Skin of body (tissue), 2 donors: ENCODE data around the gene PSMB7. TPM values are rescaled to one million over a fixed set of nuclear protein-coding genes. Genes with fewer than 3 reads are reported as not detected.

Experiments used
- DNase-seq: peaks from one replicate; lab custom pipeline; 2025; lab: John Stamatoyannopoulos, UW
- total RNA-seq: library from RNA; depleted of rRNA; stranded (reverse); fragments of >200 nt; gene quantifications from one replicate; pipeline ENCODE4 v1.2.3, GENCODE V29; 2014

The PSMB7 gene
- total RNA-seq, 1 donor from 2014 or later: 153 TPM

- DNase-seq: no peak
Observed at GRCh38 chr9:124346347-124347163, 68.7 kb downstream of the PSMB7 start.

- no peak for DNase-seq
Observed at GRCh38 chr9:124345751-124346281, 69.4 kb downstream of the PSMB7 start.

- no peak for DNase-seq
Observed at GRCh38 chr9:124345063-124345462, 70.2 kb downstream of the PSMB7 start.

DNA sequence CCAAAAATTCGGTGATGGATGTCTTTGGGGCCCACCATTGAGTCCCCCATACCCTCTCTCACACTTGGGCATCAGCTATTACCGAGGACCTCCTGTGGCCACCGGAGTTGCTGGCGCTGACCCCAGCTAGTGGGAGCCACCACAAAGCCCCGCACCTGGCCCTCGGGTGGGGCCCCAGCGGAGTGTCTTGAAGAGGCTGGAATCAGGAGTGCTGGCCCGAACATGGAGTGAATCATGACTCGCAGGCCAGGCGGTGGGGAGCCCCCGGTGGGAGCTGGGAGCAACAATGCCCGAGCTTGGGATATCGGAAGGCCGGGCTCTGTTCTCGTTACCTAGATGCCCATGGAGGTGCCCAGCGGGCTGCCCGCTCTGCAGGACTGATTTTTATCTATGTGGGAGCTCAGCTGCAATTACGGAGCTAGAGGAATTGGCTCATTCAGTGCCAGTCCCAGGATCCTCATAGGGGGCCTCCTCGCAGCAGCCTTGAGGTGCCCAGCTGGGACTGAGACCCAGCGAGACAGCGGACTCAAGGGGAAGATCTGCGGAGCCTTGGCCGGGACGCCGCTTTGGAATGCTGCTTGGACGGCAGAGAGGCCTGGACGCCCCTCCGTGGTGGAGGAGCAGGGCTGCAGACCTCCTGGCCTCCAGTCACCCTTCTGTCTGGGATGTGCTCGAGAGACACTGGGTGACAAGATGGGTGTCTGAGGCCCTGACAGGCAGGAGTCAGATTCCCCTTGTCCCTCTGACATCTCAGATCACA is 70.8 kb downstream of the PSMB7 start:
- no peak for DNase-seq

GRCh38 chr9:124343533-124344290 is 71.5 kb downstream of the PSMB7 start:
- DNase-seq: no peak

- peak; percentile 60 for DNase-seq
Observed at GRCh38 chr9:124342776-124343485, 72.3 kb downstream of the PSMB7 start.

- DNase-seq: no peak
Observed at GRCh38 chr9:124342402-124342775, 72.9 kb downstream of the PSMB7 start.

DNA sequence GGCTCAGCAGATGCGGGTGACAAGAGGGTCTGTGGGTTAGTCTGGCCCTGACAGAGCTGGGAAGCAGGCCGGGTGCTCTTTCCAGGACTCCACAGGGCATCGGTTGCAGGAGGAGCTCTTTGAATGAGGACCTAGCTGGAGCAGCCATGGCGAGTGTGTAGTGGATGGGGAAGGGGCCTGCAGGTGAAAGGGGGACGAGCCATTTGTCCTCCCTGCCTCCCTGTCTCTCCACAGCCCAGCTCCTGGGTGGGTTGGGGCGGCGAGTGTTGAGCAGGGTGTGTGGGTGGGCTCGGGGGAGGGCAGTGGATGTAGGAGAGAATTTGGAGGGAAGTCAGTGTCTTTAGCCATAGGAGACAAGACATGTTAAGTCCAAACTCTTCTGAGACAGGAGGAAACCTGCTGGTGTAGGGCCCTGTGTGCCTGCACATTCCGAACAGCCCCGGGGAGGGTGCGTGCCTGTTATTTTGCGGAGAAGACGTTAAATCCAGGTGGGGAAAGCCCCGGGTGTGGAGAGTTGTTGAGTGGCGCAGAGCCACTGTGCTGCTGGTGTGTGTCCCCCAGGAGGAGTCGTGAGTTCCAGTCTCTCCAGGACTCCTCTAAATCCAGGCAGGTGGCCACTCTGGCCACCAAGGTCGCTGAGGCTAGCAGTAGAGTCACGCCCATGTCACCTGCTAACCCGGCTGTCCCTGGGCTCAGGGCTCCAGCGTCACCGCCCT is 73.6 kb downstream of the PSMB7 start:
- DNase-seq: no peak

DNA sequence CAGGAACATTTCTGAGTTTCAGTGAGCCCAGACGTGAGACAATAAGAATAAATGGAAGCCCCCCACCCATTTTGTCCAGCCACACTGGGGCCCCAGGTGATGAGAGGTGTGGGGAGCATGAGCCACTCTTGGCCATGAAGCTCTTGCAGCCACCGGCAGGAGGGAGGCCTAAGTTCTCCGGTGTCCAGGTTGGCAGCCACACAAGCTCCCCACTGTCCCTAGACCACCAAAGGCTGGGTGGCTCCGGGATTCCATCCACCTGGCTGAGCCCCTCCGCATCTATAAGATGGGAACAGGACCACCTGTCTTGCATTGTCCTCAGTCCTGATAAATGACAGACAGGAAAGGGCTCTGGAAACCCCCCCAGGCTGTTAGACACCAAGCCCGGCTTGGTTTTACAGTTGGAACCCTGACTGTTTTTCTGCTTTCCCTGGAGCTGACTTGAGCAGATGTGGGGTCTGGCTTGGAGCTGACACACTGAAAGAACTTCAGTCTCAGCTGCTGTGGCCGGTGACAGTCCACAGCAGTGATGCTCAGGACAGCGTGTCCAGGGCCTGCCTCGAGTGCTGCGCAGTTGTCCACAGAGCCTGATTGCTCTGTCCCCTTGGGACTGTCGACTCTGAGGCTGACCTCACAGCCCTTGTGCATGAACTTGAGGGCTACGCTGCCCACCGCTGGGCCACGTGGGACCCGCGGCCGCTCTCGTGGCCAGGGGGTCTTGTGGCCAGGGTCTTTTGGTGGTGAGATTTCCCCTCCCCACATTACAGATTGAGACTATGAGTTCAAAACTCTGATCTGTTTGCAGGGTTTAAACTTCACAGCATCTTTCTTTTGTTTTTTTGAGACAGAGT is 74.8 kb downstream of the PSMB7 start:
- DNase-seq: no peak

DNA sequence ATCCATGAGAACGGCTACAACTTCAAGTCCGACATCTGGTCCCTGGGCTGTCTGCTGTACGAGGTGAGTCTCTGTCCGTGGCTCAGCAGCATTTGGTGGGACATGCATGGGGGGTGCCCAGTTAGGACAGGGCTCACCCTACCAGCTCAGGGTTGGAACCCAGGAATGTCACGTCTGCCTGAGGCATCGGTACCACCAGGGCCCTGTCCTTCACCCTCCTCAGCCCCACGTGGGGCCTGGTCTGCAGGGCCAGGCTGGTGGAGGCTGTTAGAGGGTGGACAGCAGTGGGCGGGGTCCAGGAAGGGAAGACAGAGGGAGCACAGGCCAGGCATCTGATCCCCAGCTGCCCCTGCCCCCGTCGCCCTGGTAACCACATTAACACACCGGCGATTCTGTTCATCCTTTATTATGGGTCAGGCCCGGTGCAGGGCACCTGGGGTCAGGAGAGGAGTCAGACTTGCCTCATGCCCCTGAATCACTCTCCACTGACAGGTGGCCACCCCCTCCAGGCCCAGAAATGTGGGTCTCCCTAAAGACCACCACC is 75.6 kb downstream of the PSMB7 start:
- no peak for DNase-seq

GRCh38 chr9:124337562-124337961 is 77.7 kb downstream of the PSMB7 start:
- DNase-seq: no peak

- DNase-seq: no peak
Observed at GRCh38 chr9:124335320-124335707, 79.9 kb downstream of the PSMB7 start.

DNA sequence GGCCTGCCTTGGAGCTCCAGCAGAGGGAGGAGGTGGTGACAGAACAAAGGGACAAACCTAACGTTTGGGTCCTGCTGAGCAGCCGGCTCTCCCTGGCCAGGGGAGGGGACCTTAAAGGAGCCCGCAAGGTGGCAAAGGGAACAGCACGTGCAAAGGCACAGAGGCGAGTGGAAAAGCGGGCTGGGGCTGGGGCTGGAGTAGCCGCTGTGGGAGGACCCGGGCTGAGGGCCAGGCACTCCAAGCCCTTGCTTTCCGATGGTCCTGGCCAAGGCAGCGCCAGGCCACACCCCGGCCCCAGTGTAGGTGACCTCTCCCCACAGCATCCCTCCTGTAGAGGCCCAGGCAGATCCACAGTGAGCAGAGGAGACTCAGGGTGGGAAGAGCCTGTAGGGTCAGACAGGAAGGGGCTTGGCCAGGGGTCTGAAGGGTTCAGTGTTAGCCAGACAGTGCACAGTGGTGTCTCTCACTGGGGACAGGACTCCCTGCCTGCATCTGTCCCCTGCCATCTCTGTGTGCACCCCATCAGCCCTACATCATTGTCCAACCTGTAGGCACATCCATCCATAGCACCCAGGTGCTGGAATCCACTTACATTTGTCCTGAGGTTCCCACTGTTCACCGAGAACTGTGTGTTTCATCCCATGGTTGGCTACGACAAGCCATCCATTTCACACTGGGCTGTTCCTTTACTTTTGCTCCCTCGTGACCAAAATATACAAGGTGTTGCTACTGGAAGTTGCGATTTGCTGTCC is 80.5 kb downstream of the PSMB7 start:
- DNase-seq: no peak

GRCh38 chr9:124333203-124333579 is 82.1 kb downstream of the PSMB7 start:
- DNase-seq: no peak

DNA sequence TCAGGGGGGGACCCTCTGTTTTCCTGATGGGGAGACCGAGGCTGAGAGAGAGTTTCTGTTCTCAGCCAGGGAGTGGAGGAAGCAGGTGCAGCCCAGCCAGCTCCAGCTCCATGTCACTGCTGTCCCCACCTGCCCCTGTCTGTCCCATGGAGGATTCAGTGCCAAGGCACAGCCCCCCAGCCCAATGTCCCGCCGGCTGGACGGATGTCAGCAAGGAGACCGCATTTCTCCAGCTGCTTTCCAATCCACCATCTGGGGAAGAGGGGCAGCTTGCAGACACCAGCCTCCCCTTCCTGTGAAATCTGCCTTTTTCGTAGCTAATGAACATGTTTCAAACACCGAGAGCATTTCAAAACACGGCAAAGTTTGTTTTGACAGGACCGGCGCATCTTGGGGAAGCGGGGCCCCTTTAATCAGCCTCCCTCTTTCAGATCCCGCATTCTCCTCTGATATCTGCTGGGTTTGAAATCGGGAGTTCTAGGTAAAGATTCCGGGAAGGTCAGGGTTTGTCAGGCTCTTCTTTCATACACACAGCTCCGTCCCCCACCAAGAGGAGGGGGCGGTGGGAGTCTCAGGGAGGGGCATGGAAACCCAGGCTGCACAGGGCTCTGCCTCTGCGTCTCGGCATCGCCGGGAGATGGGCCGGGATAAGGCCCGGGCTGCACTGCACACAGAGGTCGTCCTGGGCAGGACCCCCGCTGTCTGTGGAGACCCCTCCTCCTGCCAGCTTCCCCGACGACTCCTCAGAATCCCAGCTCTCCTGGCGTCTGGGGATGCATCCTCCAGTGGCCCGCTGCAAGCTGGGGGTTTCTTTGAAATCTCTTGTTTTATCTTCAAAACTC is 82.7 kb downstream of the PSMB7 start:
- no peak for DNase-seq

DNA sequence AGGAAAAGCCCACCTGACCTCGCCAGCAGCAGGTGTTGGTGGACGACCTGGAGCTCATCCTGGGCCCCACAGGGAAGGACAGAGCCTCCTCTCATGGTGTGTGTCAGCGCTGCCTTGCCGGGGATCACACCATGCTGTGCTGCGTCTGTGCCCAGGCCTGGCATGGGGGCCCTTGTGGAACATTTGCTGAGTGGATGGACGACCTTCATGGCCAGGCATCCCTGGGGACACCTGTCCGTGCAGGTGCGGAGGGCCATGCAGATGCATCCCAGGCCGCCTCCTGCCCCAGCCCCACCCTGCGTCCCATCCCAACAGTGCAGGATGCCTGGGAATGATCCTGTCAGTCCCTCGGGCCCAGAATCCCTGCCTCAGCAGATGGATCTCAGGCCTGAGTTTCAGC is 83.7 kb downstream of the PSMB7 start:
- DNase-seq: no peak

DNA sequence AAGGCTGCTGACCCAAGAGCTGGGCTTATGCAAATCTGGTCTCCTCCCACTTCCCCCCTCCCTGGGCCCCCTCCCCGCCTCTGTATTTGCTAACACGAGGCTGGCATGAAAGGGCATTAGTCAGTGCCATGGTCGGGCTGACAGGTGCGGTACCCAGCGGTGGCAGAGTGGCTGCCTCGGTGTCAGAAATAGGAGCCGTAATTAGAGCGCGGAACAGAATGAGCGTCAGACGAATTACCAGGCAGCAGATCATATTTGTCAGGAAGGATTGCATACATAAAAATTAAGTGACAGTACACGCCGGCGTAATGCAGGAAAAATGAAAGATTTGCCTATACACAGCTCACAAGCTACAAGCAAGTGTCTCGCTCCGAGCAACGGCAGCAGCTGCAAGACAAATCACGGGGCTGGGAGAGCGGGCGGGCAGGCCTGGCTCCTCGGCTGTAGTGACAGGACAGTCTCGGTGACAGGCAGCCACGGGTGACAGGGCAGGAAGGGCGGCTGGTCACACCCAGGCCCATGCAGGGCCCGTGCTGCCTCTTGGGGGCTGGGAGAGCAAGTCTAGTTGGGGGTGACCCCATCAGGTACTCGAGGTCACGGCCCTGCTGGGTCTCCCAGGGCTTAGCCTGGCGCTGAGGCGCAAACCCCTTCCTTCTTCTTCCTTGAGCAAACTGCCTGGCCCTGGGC is 85.1 kb downstream of the PSMB7 start:
- no peak for DNase-seq
